ENCODE measurements around the gene CAVIN1.
"Not testable (repeated sequence)": the region's sequence is repeated elsewhere in the genome, so short reads cannot be mapped to it uniquely, and the experiment has no call there.

Gene CAVIN1

GRCh38 chr17:42378359-42378958 lies 44.6 kb downstream of the CAVIN1 start:
- H3K27me3 Mint-ChIP-seq (ENCODE audit: low read depth, poor library complexity): peaks cover 4% of the 10 kb centered on the region
- TF ChIP-seq, protein P1, sequence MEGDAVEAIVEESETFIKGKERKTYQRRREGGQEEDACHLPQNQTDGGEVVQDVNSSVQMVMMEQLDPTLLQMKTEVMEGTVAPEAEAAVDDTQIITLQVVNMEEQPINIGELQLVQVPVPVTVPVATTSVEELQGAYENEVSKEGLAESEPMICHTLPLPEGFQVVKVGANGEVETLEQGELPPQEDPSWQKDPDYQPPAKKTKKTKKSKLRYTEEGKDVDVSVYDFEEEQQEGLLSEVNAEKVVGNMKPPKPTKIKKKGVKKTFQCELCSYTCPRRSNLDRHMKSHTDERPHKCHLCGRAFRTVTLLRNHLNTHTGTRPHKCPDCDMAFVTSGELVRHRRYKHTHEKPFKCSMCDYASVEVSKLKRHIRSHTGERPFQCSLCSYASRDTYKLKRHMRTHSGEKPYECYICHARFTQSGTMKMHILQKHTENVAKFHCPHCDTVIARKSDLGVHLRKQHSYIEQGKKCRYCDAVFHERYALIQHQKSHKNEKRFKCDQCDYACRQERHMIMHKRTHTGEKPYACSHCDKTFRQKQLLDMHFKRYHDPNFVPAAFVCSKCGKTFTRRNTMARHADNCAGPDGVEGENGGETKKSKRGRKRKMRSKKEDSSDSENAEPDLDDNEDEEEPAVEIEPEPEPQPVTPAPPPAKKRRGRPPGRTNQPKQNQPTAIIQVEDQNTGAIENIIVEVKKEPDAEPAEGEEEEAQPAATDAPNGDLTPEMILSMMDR (IDR thresholded peaks at IDR 0.05): no peak
- no peak for DNase-seq
- peaks cover 15% of the 10 kb centered on the region for H3K4me1 Mint-ChIP-seq
- H3K4me3 Mint-ChIP-seq: no peak overlapping the region
- no peaks in the 10 kb centered on the region for H3K9me3 Mint-ChIP-seq
- H3K27ac Mint-ChIP-seq: no peak overlapping the region
- peaks cover 12% of the 10 kb centered on the region for H3K36me3 Mint-ChIP-seq (ENCODE audit: low read depth)

GRCh38 chr17:42373896-42374295 lies 49.2 kb downstream of the CAVIN1 start:
- H3K9me3 Mint-ChIP-seq: peaks cover 14% of the 10 kb centered on the region
- H3K36me3 Mint-ChIP-seq (ENCODE audit: low read depth): peaks cover 16% of the 10 kb centered on the region
- H3K4me1 Mint-ChIP-seq: peaks cover 6% of the 10 kb centered on the region
- no peak for DNase-seq
- peaks cover 3% of the 10 kb centered on the region for H3K27me3 Mint-ChIP-seq (ENCODE audit: low read depth, poor library complexity)
- H3K4me3 Mint-ChIP-seq: no peak overlapping the region
- TF ChIP-seq, protein P1 (IDR thresholded peaks at IDR 0.05): no peak
- no peak overlapping the region for H3K27ac Mint-ChIP-seq

DNA sequence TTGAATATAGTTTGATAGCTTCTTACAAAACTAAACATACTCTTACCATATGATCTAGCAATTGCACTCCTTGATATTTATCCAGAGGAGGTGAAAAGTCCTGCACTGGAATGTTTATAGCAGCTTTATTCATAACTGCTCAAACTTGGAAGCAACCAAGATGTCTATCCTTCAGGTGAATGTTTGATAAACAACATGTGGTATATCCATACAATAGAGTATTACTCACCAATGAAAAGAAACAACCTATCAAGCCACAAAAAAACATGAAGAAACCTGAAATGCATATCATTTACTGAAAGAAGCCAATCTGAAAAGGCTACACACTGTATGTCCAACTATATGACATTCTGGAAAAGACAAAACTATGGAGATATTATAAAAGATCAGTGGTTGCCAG lies 50.9 kb downstream of the CAVIN1 start:
- H3K4me3 Mint-ChIP-seq: no peak overlapping the region

DNA sequence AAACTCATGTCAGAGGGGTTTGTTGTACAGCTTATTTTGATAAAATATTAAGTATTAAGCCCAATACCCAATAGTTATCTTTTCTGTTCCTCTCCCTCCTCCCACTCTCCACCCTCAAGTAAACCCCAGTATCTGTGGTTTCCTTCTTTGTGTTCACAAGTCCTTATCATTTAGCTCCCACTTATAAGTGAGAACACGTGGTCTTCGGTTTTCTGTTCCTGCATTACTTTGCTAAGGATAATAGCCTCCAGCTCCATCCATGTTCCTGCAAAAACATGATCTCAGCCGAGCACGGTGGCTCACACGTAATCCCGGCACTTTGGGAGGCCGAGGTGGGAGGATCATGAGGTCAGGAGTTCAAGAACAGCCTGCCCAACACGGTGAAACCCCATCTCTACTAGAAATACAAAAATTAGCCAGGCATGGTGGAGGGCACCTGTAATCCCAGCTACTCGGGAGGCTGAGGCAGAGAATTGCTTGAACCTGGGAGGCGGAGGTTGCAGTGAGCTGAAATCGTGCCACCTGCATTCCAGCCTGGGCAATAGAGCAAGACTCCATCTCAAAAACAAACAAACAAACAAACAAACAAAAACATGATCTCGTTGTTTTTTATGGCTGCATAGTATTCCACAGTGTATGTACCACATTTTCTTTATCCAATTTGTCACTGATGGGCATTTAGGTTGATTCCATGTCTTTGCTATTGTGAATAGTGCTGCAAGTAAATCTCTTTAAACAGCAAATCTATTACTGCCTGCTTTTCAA lies 54.1 kb downstream of the CAVIN1 start:
- H3K27ac Mint-ChIP-seq; H3K4me1 Mint-ChIP-seq; H3K4me3 Mint-ChIP-seq; H3K27me3 Mint-ChIP-seq (ENCODE audit: low read depth, poor library complexity); DNase-seq: not testable (repeated sequence)
- Mint-ChIP-seq H3K36me3 (ENCODE audit: low read depth) (peaks cover 16% of the 10 kb centered on the region), H3K9me3 (peaks cover 14% of the 10 kb centered on the region)

More for the DNA sequence above, 50.9 kb downstream of the CAVIN1 start:
- no peak overlapping the region for H3K27ac Mint-ChIP-seq
- peaks cover 14% of the 10 kb centered on the region for H3K9me3 Mint-ChIP-seq
- TF ChIP-seq, protein P1 (IDR thresholded peaks at IDR 0.05): no peak
- H3K27me3 Mint-ChIP-seq (ENCODE audit: low read depth, poor library complexity): peaks cover 3% of the 10 kb centered on the region
- H3K36me3 Mint-ChIP-seq (ENCODE audit: low read depth): peaks cover 16% of the 10 kb centered on the region
- peaks cover 6% of the 10 kb centered on the region for H3K4me1 Mint-ChIP-seq
- DNase-seq: no peak

- H3K27ac Mint-ChIP-seq; H3K27me3 Mint-ChIP-seq (ENCODE audit: low read depth, poor library complexity); H3K4me1 Mint-ChIP-seq; H3K4me3 Mint-ChIP-seq; DNase-seq: not testable (repeated sequence)
- Mint-ChIP-seq H3K36me3 (ENCODE audit: low read depth) (peaks cover 16% of the 10 kb centered on the region), H3K9me3 (peaks cover 14% of the 10 kb centered on the region)
These were observed 54.7 kb downstream of the CAVIN1 start for GRCh38 chr17:42368310-42368709.

DNA sequence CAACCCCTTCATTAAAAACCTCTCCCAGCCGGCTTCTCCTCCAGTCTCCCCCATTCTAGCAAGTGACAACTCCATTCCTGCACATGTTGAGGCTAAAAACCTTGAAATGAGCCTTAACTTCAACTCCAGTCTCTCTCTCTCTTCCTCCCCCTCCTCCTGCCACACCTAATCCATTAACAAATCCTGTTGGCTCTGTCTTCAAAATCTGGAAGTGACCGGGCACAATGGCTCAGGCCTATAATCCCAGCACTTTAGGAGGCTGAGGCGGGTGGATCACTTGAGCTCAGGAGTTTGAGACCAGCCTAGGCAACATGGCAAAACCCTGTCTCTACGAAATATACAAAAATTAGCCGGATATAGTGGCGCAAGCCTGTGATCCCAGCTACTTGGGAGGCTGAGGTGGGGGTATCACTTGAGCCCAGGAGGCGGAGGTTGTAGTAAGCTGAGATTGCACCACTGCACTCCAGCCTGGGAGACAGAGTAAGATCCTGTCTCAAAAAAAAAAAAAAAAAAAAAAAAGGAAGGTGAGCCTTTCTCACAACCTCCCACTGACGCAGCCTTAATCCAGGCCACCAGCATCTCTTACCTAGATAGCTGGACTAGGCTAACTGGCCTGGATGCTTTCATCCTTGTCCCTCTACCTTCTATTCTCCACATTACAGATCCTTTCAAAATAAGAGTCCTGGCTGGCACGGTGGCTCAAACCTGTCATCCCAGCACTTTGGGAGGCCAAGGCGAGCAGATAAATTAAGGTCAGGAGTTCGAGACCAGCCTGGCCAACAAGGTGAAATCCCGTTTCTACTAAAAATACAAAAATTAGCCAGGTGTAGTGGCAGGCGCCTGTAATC lies 56.7 kb downstream of the CAVIN1 start:
- H3K4me3 Mint-ChIP-seq: not testable (repeated sequence)
- peaks cover 16% of the 10 kb centered on the region for H3K4me1 Mint-ChIP-seq

DNA sequence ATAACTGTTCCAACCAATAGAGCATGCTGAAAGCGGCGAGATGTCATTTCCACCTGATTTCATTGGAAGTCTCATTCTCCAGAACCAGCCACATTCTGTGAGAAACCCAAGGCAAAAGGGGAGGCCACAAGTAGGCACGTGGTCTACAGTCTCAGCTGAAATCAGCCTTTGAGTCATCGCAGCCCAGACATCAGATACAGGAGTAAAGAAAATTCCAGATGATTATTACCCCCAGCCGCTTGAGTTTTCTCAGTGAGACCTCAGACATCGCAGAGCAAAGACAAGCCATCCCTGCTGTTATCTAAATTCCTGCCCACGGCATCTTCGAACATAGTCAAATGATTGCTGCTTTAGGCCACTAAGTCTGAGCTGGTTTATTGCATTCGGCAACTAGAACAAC lies 57.9 kb downstream of the CAVIN1 start:
- Mint-ChIP-seq H3K4me1 (peaks cover 16% of the 10 kb centered on the region), H3K27me3 (ENCODE audit: low read depth, poor library complexity) (peaks cover 4% of the 10 kb centered on the region), H3K9me3 (peaks cover 5% of the 10 kb centered on the region), H3K27ac (no peak overlapping the region), H3K36me3 (ENCODE audit: low read depth) (no peaks in the 10 kb centered on the region), H3K4me3 (no peak overlapping the region)
- TF ChIP-seq, protein P1 (IDR thresholded peaks at IDR 0.05): no peak
- no peak for DNase-seq

More for the DNA sequence above, 56.7 kb downstream of the CAVIN1 start:
- not testable (repeated sequence) for H3K36me3 Mint-ChIP-seq (ENCODE audit: low read depth); DNase-seq; H3K9me3 Mint-ChIP-seq; H3K27me3 Mint-ChIP-seq (ENCODE audit: low read depth, poor library complexity); H3K27ac Mint-ChIP-seq

Data from nephron progenitor cell (in vitro differentiated cells).